Hematopoietic multipotent progenitor cell treated with erythropoietin and hydrocortisone succinate and interleukin-3 and kit ligand, for 17 days (in vitro differentiated cells): ENCODE results near the gene ADAM10.

Experiments
- DNase-seq: peaks from one replicate; pipeline ENCODE4 v3.0.0-alpha.2; 2015; ENCODE audit warnings: low spot score

ADAM10 gene

GRCh38 chr15:58755350-58755749 lies 5.8 kb upstream of the ADAM10 start:
- no peak for DNase-seq

- DNase-seq = no peak
Measured at GRCh38 chr15:58752716-58753115, 3.2 kb upstream of the ADAM10 start.

- DNase-seq = no peak
Measured at GRCh38 chr15:58748852-58749531, 515 bp downstream of the ADAM10 start.

- peak; percentile 61 for DNase-seq
Measured at GRCh38 chr15:58748040-58748851, 1.3 kb downstream of the ADAM10 start.

- DNase-seq = no peak
Measured at GRCh38 chr15:58746174-58746573, 3.3 kb downstream of the ADAM10 start.

GRCh38 chr15:58742819-58743502 lies 6.5 kb downstream of the ADAM10 start:
- DNase-seq = no peak

GRCh38 chr15:58742022-58742813 lies 7.3 kb downstream of the ADAM10 start:
- DNase-seq = no peak

- no peak for DNase-seq
Measured at GRCh38 chr15:58741032-58741431, 8.5 kb downstream of the ADAM10 start.

- DNase-seq = no peak
Measured at GRCh38 chr15:58740436-58740835, 9.1 kb downstream of the ADAM10 start.

GRCh38 chr15:58738046-58738707 lies 11.3 kb downstream of the ADAM10 start:
- DNase-seq = no peak

GRCh38 chr15:58737298-58737697 lies 12.2 kb downstream of the ADAM10 start:
- no peak for DNase-seq

GRCh38 chr15:58736018-58736643 lies 13.4 kb downstream of the ADAM10 start:
- no peak for DNase-seq

GRCh38 chr15:58734859-58735258 lies 14.6 kb downstream of the ADAM10 start:
- no peak for DNase-seq

- no peak for DNase-seq
Measured at GRCh38 chr15:58732625-58733363, 16.7 kb downstream of the ADAM10 start.

GRCh38 chr15:58731756-58732535 lies 17.6 kb downstream of the ADAM10 start:
- DNase-seq = no peak

- no peak for DNase-seq
Measured at GRCh38 chr15:58726867-58727266, 22.6 kb downstream of the ADAM10 start.

- DNase-seq = no peak
Measured at GRCh38 chr15:58724466-58724865, 25.0 kb downstream of the ADAM10 start.

- no peak for DNase-seq
Measured at GRCh38 chr15:58717357-58717756, 32.1 kb downstream of the ADAM10 start.

- no peak for DNase-seq
Measured at GRCh38 chr15:58716027-58716426, 33.5 kb downstream of the ADAM10 start.
